Measurements from ENCODE around the gene FAP. TPM values are rescaled to one million over a fixed set of nuclear protein-coding genes. Genes with fewer than 3 reads are reported as not detected.

Gene FAP
- total and polyA plus RNA-seq, 9 of the 15 experiments (the other 6 are each of a cell fraction or from before 2014, with no cell fraction given): not detected

DNA sequence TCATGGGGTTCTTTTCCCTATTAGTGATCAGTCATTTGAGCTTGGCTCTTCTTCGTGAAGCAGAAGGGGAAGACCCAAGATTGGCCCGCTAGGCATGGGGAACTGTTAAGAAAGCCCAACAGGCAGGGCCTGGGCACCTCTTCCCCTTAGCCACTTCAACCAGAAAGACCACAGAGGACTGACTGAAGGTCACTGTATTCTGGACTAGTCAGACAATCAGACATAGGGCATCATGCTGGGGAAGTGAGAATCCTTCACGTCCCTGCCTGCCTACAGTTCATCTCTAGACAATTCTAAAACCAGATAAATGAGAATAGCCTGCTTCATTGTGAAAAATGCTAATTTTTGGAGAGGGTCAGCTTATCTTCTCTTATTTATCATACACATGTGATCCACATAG is 28.1 kb downstream of the FAP start (continued):
- TF ChIP-seq, protein P1, sequence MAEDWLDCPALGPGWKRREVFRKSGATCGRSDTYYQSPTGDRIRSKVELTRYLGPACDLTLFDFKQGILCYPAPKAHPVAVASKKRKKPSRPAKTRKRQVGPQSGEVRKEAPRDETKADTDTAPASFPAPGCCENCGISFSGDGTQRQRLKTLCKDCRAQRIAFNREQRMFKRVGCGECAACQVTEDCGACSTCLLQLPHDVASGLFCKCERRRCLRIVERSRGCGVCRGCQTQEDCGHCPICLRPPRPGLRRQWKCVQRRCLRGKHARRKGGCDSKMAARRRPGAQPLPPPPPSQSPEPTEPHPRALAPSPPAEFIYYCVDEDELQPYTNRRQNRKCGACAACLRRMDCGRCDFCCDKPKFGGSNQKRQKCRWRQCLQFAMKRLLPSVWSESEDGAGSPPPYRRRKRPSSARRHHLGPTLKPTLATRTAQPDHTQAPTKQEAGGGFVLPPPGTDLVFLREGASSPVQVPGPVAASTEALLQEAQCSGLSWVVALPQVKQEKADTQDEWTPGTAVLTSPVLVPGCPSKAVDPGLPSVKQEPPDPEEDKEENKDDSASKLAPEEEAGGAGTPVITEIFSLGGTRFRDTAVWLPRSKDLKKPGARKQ (CRISPR knock-in tag; IDR thresholded peaks at IDR 0.05): no peak
- no peak for TF ChIP-seq KLF1 (tag; IDR thresholded peaks at IDR 0.05)
- TF ChIP-seq HEY1 (CRISPR knock-in tag; IDR thresholded peaks at IDR 0.05; ENCODE audit: borderline replicate concordance): no peak
- no peak for TF ChIP-seq CBX8 (IDR thresholded peaks at IDR 0.05; ENCODE audit: borderline replicate concordance, extremely low read depth, low read depth, low read length, poor library complexity, severe bottlenecking)
- no peak for TF ChIP-seq NCOR1 (IDR thresholded peaks at IDR 0.05)
- no peak for TF ChIP-seq XRCC3 (IDR thresholded peaks at IDR 0.05)
- TF ChIP-seq, protein P2, sequence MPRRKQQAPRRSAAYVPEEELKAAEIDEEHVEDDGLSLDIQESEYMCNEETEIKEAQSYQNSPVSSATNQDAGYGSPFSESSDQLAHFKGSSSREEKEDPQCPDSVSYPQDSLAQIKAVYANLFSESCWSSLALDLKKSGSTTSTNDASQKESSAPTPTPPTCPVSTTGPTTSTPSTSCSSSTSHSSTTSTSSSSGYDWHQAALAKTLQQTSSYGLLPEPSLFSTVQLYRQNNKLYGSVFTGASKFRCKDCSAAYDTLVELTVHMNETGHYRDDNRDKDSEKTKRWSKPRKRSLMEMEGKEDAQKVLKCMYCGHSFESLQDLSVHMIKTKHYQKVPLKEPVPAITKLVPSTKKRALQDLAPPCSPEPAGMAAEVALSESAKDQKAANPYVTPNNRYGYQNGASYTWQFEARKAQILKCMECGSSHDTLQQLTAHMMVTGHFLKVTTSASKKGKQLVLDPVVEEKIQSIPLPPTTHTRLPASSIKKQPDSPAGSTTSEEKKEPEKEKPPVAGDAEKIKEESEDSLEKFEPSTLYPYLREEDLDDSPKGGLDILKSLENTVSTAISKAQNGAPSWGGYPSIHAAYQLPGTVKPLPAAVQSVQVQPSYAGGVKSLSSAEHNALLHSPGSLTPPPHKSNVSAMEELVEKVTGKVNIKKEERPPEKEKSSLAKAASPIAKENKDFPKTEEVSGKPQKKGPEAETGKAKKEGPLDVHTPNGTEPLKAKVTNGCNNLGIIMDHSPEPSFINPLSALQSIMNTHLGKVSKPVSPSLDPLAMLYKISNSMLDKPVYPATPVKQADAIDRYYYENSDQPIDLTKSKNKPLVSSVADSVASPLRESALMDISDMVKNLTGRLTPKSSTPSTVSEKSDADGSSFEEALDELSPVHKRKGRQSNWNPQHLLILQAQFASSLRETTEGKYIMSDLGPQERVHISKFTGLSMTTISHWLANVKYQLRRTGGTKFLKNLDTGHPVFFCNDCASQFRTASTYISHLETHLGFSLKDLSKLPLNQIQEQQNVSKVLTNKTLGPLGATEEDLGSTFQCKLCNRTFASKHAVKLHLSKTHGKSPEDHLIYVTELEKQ (CRISPR knock-in tag; IDR thresholded peaks at IDR 0.05): no peak

Measured in K562 (cell line).